B cell (primary cell): Measurements from ENCODE around the gene DAB2IP. TPM values are rescaled to one million over a fixed set of nuclear protein-coding genes. Genes with fewer than 3 reads are reported as not detected.

Source experiments
- ATAC-seq: fragments of 200-7000 bp; cut with Tn5 transposase; one replicate; pipeline ENCODE4 v1.10.0; 2021; ENCODE audit warnings: low read depth, mild to moderate bottlenecking, moderate number of reproducible peaks, moderate library complexity
- CTCF ChIA-PET: fragments of 350-600 bp; sonication (Branson Sonifier 250); formaldehyde crosslinking; loops from one replicate; lab custom pipeline; 2021; ENCODE audit warnings: antibody characterized with exemption, inconsistent platforms; lab: Charles Lee
- POLR2A ChIA-PET: fragments of 350-600 bp; sonication (Branson Sonifier 250); formaldehyde crosslinking; loops from one replicate; lab custom pipeline; 2021; ENCODE audit warnings: antibody characterized with exemption; lab: Charles Lee
- DNase-seq: peaks from one replicate; pipeline ENCODE4 v3.0.0; 2013
- H2AFZ ChIP-seq: 2 replicates; pipeline ENCODE4 v1.6.1; 2012; ENCODE audit warnings: mild to moderate bottlenecking, low read depth, low read length; ENCODE audit not compliant: insufficient read depth, poor library complexity, severe bottlenecking
- H3K27ac ChIP-seq, 2 donors: 1 replicate in 1 of 2; 2 replicates in 1 of 2; pipeline ENCODE4 v1.5.1; 2012 to 2013; ENCODE audit warnings: low read length in 2 of 2, mild to moderate bottlenecking in 2 of 2, moderate library complexity in 1 of 2
- H3K27me3 ChIP-seq, 4 experiments: fragments of 200-600 bp in 1 of 4; sonication (generic) in 1 of 4; replicated peaks in 1 of 4; 1 replicate in 2 of 4; 2 replicates in 2 of 4; pipeline versions ENCODE4 v1.6.1 to v1.7.0; 2013 to 2016; ENCODE audit warnings: low read length in 3 of 4, mild to moderate bottlenecking in 2 of 4, mixed read lengths in 1 of 4, moderate library complexity in 1 of 4; ENCODE audit not compliant: insufficient read depth in 4 of 4, control insufficient read depth in 3 of 4; ENCODE audit errors: control extremely low read depth in 1 of 4
- H3K36me3 ChIP-seq, 2 experiments: replicated peaks in 1 of 2; 1 replicate in 1 of 2; 2 replicates in 1 of 2; pipeline versions ENCODE4 v1.6.1 to v1.7.1; 2013; ENCODE audit warnings: low read length in 1 of 2; ENCODE audit not compliant: insufficient read depth in 2 of 2, control insufficient read depth in 1 of 2; ENCODE audit errors: control extremely low read depth in 1 of 2, extremely low read depth in 1 of 2
- H3K4me1 ChIP-seq, 2 donors: fragments of 200-600 bp in 1 of 2; sonication (generic) in 1 of 2; 1 replicate in 1 of 2; 2 replicates in 1 of 2; pipeline versions ENCODE4 v1.5.1 to v1.6.1; 2013 to 2017; ENCODE audit warnings: low read length in 2 of 2; ENCODE audit not compliant: control insufficient read depth in 2 of 2, insufficient read depth in 2 of 2
- H3K4me2 ChIP-seq: replicated peaks from 2 replicates; pipeline ENCODE3; 2012; ENCODE audit warnings: mild to moderate bottlenecking, low read depth, low read length; ENCODE audit not compliant: poor library complexity, severe bottlenecking
- H3K4me3 ChIP-seq, 5 experiments: fragments of 200-600 bp in 1 of 5; sonication (generic) in 1 of 5; 1 replicate in 3 of 5; 2 replicates in 2 of 5; pipeline versions ENCODE4 v1.5.1 to v1.7.0; 2011 to 2016; ENCODE audit warnings: low read length in 4 of 5, mild to moderate bottlenecking in 4 of 5, low read depth in 2 of 5, control low read depth in 1 of 5, moderate library complexity in 1 of 5; ENCODE audit not compliant: insufficient read depth in 1 of 5; ENCODE audit errors: control extremely low read depth in 1 of 5, extremely low read depth in 1 of 5
- H3K79me2 ChIP-seq: fragments of 200-600 bp; sonication (generic); one replicate; pipeline ENCODE4 v1.6.0; 2016; ENCODE audit warnings: low read length; ENCODE audit not compliant: control insufficient read depth, insufficient read depth
- H3K9ac ChIP-seq: fragments of 200-600 bp; sonication (generic); 2 replicates; pipeline ENCODE4 v1.6.1; 2017; ENCODE audit warnings: mild to moderate bottlenecking, low read length, moderate library complexity
- H3K9me3 ChIP-seq, 3 donors: one replicate each; pipeline versions ENCODE4 v1.6.1 to v1.7.1; 2013; ENCODE audit warnings: low read length in 2 of 3; ENCODE audit not compliant: control insufficient read depth in 2 of 3, insufficient read depth in 1 of 3; ENCODE audit errors: control extremely low read depth in 1 of 3
- H4K20me1 ChIP-seq: 2 replicates; pipeline ENCODE4 v1.6.0; 2012; ENCODE audit warnings: mild to moderate bottlenecking, low read length; ENCODE audit not compliant: insufficient read depth, control insufficient read depth, poor library complexity, severe bottlenecking
- H3K27ac Mint-ChIP-seq: one replicate; pipeline ENCODE4 v1.8.0; 2021; ENCODE audit warnings: mixed read lengths
- H3K27me3 Mint-ChIP-seq: one replicate; pipeline ENCODE4 v1.8.0; 2021; ENCODE audit warnings: mixed read lengths
- H3K4me1 Mint-ChIP-seq: one replicate; pipeline ENCODE4 v1.8.0; 2021; ENCODE audit warnings: mixed read lengths
- H3K4me3 Mint-ChIP-seq: one replicate; pipeline ENCODE4 v1.8.0; 2021; ENCODE audit warnings: mixed read lengths
- H3K9me3 Mint-ChIP-seq: one replicate; pipeline ENCODE4 v1.8.0; 2022; ENCODE audit warnings: mixed read lengths; ENCODE audit not compliant: insufficient read depth
- EZH2 ChIP-seq: IDR thresholded peaks from 2 replicates; pipeline ENCODE4 v1.6.1; 2012; ENCODE audit warnings: borderline replicate concordance, low read depth, mild to moderate bottlenecking, moderate library complexity, low read length; ENCODE audit not compliant: insufficient read depth, poor library complexity, severe bottlenecking
- WGBS: methylation state at CpG from one replicate; pipeline ENCODE4 v1.1.5; 2013; ENCODE audit warnings: missing lambda C conversion rate; ENCODE audit not compliant: insufficient coverage; 5-methylcytosine and 5-hydroxymethylcytosine counted together
- intact Hi-C: fragments of 100-400 bp; cut with micrococcal nuclease; formaldehyde crosslinking; loops from one replicate; pipeline ENCODE4 v1.10.0; 2022
- polyA plus RNA-seq: library from polyadenylated mRNA; depleted of rRNA; stranded (reverse); fragments of >200 nt; gene quantifications from 2 replicates; pipeline ENCODE4 v1.2.3, GENCODE V29; 2012
- total RNA-seq, 2 donors: library from RNA; stranded (reverse); fragments of 120-200 nt in 1 of 2; gene quantifications; 1 replicate in 1 of 2; 2 replicates in 1 of 2; pipeline versions ENCODE4 v1.2.3 to v1.2.4, GENCODE V29; 2013 to 2022
- TF ChIP-seq, protein P1 (sequence below): fragments of 200-600 bp; IDR thresholded peaks from one replicate; pipeline ENCODE4 v1.8.0; 2022; ENCODE audit warnings: antibody characterized with exemption, mild to moderate bottlenecking

The DAB2IP gene
- total and polyA plus RNA-seq, 2 donors (not counting 1 experiment from before 2014, with no cell fraction given) = 1.1 to 3.9 TPM

DNA sequence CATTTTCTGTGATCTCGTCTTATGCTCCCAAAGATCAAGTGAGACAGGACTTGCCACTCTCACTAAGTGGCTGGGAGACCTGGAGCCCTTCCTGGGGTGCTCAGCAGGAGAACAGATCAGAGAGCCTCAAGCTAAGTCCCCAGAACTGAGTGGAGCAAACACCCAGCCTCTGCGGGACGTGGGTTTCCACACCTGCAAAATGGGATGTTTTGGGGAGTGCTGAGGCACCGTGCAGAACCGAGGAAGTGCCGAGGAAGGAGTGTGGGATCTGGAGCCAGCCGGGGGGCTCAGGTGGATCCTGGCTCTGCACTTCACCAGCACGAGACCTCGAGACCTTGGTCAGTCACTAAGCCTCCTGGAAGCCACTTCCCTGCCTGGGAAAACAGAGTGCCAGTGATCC lies 166.0 kb downstream of the DAB2IP start:
- DNase-seq = no peak
- Histone ChIP-seq H3K4me2 (no peak overlapping the region), H3K4me3 (no peak overlapping the region), H3K9ac (no peak overlapping the region), H4K20me1 (no peaks in the 10 kb centered on the region), H3K79me2 (no peaks in the 10 kb centered on the region), H3K27me3 (no peaks in the 10 kb centered on the region), H3K4me1 (no peaks in the 10 kb centered on the region), H3K9me3 (no peaks in the 10 kb centered on the region), H3K36me3 (no peaks in the 10 kb centered on the region), H3K27ac (no peak overlapping the region), H2AFZ (no peak overlapping the region)
- 86% methylated on average over 9 of the region's 9 CpGs for WGBS
- Mint-ChIP-seq H3K9me3 (no peaks in the 10 kb centered on the region), H3K4me3 (no peak overlapping the region), H3K27me3 (no peaks in the 10 kb centered on the region), H3K4me1 (peaks cover 14% of the 10 kb centered on the region), H3K27ac (no peak overlapping the region)
- ChIA-PET CTCF (no interaction called here), POLR2A (no interaction called here)
- intact Hi-C loops = no loop called here
- TF ChIP-seq, protein P1, sequence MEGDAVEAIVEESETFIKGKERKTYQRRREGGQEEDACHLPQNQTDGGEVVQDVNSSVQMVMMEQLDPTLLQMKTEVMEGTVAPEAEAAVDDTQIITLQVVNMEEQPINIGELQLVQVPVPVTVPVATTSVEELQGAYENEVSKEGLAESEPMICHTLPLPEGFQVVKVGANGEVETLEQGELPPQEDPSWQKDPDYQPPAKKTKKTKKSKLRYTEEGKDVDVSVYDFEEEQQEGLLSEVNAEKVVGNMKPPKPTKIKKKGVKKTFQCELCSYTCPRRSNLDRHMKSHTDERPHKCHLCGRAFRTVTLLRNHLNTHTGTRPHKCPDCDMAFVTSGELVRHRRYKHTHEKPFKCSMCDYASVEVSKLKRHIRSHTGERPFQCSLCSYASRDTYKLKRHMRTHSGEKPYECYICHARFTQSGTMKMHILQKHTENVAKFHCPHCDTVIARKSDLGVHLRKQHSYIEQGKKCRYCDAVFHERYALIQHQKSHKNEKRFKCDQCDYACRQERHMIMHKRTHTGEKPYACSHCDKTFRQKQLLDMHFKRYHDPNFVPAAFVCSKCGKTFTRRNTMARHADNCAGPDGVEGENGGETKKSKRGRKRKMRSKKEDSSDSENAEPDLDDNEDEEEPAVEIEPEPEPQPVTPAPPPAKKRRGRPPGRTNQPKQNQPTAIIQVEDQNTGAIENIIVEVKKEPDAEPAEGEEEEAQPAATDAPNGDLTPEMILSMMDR = no peak
- no peak for TF ChIP-seq EZH2
- no peak for ATAC-seq

DNA sequence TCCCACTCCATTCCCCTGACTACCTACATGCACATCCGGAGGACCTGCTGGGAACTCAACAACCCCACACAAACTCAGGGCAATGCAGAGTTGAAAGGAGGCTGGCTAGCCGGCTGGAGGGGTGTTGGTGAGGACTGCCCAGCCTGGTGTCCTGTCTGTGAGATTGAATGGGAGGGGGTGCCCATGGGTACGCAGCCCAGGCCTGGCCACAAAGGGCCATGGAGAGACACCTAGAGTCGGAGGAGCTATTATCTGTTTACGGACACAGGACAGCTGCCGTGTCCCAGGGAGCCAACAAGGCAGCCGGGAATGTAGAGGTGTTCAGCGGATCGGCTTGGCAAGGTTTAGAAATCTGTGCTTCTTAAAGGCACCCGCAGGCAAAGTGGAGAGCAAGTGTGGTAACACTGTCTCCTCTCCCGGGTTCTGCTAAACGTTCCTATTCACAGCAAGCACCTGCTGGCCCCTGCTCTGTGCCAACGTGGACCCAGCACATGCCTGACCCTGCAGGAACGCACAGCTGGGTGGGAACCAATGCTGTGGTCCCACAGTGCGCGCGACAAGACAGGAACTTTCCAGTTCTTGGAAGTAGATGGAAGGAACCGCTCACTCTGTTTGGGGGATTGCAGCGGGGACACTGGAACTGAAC lies 166.7 kb downstream of the DAB2IP start:
- H3K9ac ChIP-seq = no peak overlapping the region
- H3K27ac ChIP-seq = no peak overlapping the region
- Mint-ChIP-seq H3K27ac (no peak overlapping the region), H3K4me3 (no peak overlapping the region), H3K4me1 (peaks cover 14% of the 10 kb centered on the region), H3K27me3 (no peaks in the 10 kb centered on the region), H3K9me3 (no peaks in the 10 kb centered on the region)
- no peaks in the 10 kb centered on the region for H3K36me3 ChIP-seq
- no peaks in the 10 kb centered on the region for H3K9me3 ChIP-seq
- ChIA-PET POLR2A (no interaction called here), CTCF (no interaction called here)
- no peaks in the 10 kb centered on the region for H3K79me2 ChIP-seq
- H2AFZ ChIP-seq = no peak overlapping the region
- no peak for DNase-seq
- no peaks in the 10 kb centered on the region for H4K20me1 ChIP-seq
- TF ChIP-seq EZH2 = no peak
- TF ChIP-seq, protein P1 = no peak
- no peak for ATAC-seq
- H3K4me2 ChIP-seq = no peak overlapping the region
- no peaks in the 10 kb centered on the region for H3K27me3 ChIP-seq
- H3K4me1 ChIP-seq = no peaks in the 10 kb centered on the region
- H3K4me3 ChIP-seq = no peak overlapping the region
- WGBS = 90% methylated on average over 17 of the region's 19 CpGs
- intact Hi-C loops = no loop called here
